PFSK-1 (cell line): ENCODE measurements around the gene MBNL1.

Experiments
- POLR2AphosphoS5 ChIP-seq: IDR thresholded peaks from 2 replicates; pipeline ENCODE4 v1.6.1; 2012; ENCODE audit warnings: low read depth, mild to moderate bottlenecking, control low read depth, low read length, moderate library complexity
- SIN3A ChIP-seq: IDR thresholded peaks from 2 replicates; pipeline ENCODE4 v1.6.1; 2012; ENCODE audit warnings: mild to moderate bottlenecking, low read length, moderate library complexity, borderline replicate concordance; ENCODE audit not compliant: insufficient read depth
- TF ChIP-seq, protein P1 (sequence below), 2 experiments: IDR thresholded peaks; 2 replicates each; pipeline versions ENCODE4 v1.6.1 to v1.8.0; 2011 to 2012; ENCODE audit warnings: low read depth in 2 of 2, low read length in 2 of 2, control low read depth in 1 of 2, inconsistent platforms in 1 of 2, mild to moderate bottlenecking in 1 of 2, moderate library complexity in 1 of 2; ENCODE audit not compliant: insufficient read depth in 1 of 2

DNA sequence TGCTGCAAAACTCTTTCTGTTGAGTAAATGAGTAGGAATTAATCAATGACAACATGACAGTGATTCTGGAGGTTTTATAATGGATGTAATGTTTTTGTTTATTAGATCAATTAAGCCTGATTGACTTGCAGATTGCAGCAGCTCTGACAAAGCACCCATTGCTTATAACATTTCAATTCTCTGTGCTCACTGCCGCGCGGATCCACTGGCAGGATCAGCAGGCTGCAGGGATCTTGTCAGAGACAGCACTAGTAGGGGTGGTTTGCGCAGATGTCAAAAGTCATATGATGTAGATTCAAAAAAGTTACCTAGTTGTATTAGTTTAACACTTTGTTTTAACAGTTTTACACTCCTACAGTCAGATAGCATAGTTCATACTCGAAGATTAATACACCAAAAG is 93.4 kb downstream of the MBNL1 start:
- no peak for TF ChIP-seq POLR2AphosphoS5
- TF ChIP-seq, protein P1, sequence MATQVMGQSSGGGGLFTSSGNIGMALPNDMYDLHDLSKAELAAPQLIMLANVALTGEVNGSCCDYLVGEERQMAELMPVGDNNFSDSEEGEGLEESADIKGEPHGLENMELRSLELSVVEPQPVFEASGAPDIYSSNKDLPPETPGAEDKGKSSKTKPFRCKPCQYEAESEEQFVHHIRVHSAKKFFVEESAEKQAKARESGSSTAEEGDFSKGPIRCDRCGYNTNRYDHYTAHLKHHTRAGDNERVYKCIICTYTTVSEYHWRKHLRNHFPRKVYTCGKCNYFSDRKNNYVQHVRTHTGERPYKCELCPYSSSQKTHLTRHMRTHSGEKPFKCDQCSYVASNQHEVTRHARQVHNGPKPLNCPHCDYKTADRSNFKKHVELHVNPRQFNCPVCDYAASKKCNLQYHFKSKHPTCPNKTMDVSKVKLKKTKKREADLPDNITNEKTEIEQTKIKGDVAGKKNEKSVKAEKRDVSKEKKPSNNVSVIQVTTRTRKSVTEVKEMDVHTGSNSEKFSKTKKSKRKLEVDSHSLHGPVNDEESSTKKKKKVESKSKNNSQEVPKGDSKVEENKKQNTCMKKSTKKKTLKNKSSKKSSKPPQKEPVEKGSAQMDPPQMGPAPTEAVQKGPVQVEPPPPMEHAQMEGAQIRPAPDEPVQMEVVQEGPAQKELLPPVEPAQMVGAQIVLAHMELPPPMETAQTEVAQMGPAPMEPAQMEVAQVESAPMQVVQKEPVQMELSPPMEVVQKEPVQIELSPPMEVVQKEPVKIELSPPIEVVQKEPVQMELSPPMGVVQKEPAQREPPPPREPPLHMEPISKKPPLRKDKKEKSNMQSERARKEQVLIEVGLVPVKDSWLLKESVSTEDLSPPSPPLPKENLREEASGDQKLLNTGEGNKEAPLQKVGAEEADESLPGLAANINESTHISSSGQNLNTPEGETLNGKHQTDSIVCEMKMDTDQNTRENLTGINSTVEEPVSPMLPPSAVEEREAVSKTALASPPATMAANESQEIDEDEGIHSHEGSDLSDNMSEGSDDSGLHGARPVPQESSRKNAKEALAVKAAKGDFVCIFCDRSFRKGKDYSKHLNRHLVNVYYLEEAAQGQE (IDR thresholded peaks at IDR 0.05; ENCODE audit: insufficient read depth in 1 of 2, low read depth in 2 of 2, low read length in 2 of 2) = no peak
- TF ChIP-seq SIN3A = no peak
